AG09309 (cell line): ENCODE results near the gene POLR3GL.

Experiments
- DNase-seq: peaks from one replicate; pipeline ENCODE4 v3.0.0-alpha.2; 2010; ENCODE audit warnings: low read depth
- H3K4me3 ChIP-seq: 2 replicates; pipeline ENCODE4 v1.5.1; 2011; ENCODE audit warnings: mild to moderate bottlenecking, low read depth, low read length, moderate library complexity; ENCODE audit not compliant: control insufficient read depth
- CTCF ChIP-seq: IDR thresholded peaks from 2 replicates; pipeline ENCODE4 v1.5.1; 2011; ENCODE audit warnings: mild to moderate bottlenecking, low read depth, low read length, inconsistent platforms; ENCODE audit not compliant: insufficient read depth, control insufficient read depth; ENCODE audit errors: missing control alignments

The POLR3GL gene

GRCh38 chr1:145961109-145961424, 3.4 kb upstream of the POLR3GL start:
- H3K4me3 ChIP-seq = peak overlapping the region; percentile 75
- TF ChIP-seq CTCF = no peak
- DNase-seq = no peak

- peak overlapping the region; percentile 75 for H3K4me3 ChIP-seq
- no peak for DNase-seq
- TF ChIP-seq CTCF = no peak
Observed at GRCh38 chr1:145961425-145962156, 2.9 kb upstream of the POLR3GL start.

- DNase-seq = no peak
- no peak for TF ChIP-seq CTCF
- peak overlapping the region; percentile 75 for H3K4me3 ChIP-seq
Observed at GRCh38 chr1:145962157-145963102, 2.1 kb upstream of the POLR3GL start.

- H3K4me3 ChIP-seq = peak overlapping the region; percentile 46
- TF ChIP-seq CTCF = no peak
- DNase-seq = no peak
Observed at GRCh38 chr1:145963265-145964019, 1.0 kb upstream of the POLR3GL start.

- peak overlapping the region; percentile 46 for H3K4me3 ChIP-seq
- no peak for DNase-seq
- TF ChIP-seq CTCF = no peak
Observed at GRCh38 chr1:145965119-145965744, 742 bp downstream of the POLR3GL start.

GRCh38 chr1:145967288-145967687, 2.8 kb downstream of the POLR3GL start:
- TF ChIP-seq CTCF = no peak
- H3K4me3 ChIP-seq = no peak overlapping the region
- DNase-seq = no peak
